B cell (primary cell): ENCODE data around the gene EMP2. TPM values are rescaled to one million over a fixed set of nuclear protein-coding genes. Genes with fewer than 3 reads are reported as not detected.

Experiments used
- ATAC-seq: fragments of 200-7000 bp; cut with Tn5 transposase; one replicate; pipeline ENCODE4 v1.10.0; 2021; ENCODE audit warnings: low read depth, mild to moderate bottlenecking, moderate number of reproducible peaks, moderate library complexity
- CTCF ChIA-PET: fragments of 350-600 bp; sonication (Branson Sonifier 250); formaldehyde crosslinking; loops from one replicate; lab custom pipeline; 2021; ENCODE audit warnings: antibody characterized with exemption, inconsistent platforms; lab: Charles Lee
- POLR2A ChIA-PET: fragments of 350-600 bp; sonication (Branson Sonifier 250); formaldehyde crosslinking; loops from one replicate; lab custom pipeline; 2021; ENCODE audit warnings: antibody characterized with exemption; lab: Charles Lee
- DNase-seq: peaks from one replicate; pipeline ENCODE4 v3.0.0; 2013
- H2AFZ ChIP-seq: 2 replicates; pipeline ENCODE4 v1.6.1; 2012; ENCODE audit warnings: mild to moderate bottlenecking, low read depth, low read length; ENCODE audit not compliant: insufficient read depth, poor library complexity, severe bottlenecking
- H3K27ac ChIP-seq, 2 donors: 1 replicate in 1 of 2; 2 replicates in 1 of 2; pipeline ENCODE4 v1.5.1; 2012 to 2013; ENCODE audit warnings: low read length in 2 of 2, mild to moderate bottlenecking in 2 of 2, moderate library complexity in 1 of 2
- H3K27me3 ChIP-seq, 4 experiments: fragments of 200-600 bp in 1 of 4; sonication (generic) in 1 of 4; replicated peaks in 1 of 4; 1 replicate in 2 of 4; 2 replicates in 2 of 4; pipeline versions ENCODE4 v1.6.1 to v1.7.0; 2013 to 2016; ENCODE audit warnings: low read length in 3 of 4, mild to moderate bottlenecking in 2 of 4, mixed read lengths in 1 of 4, moderate library complexity in 1 of 4; ENCODE audit not compliant: insufficient read depth in 4 of 4, control insufficient read depth in 3 of 4; ENCODE audit errors: control extremely low read depth in 1 of 4
- H3K36me3 ChIP-seq, 2 experiments: replicated peaks in 1 of 2; 1 replicate in 1 of 2; 2 replicates in 1 of 2; pipeline versions ENCODE4 v1.6.1 to v1.7.1; 2013; ENCODE audit warnings: low read length in 1 of 2; ENCODE audit not compliant: insufficient read depth in 2 of 2, control insufficient read depth in 1 of 2; ENCODE audit errors: control extremely low read depth in 1 of 2, extremely low read depth in 1 of 2
- H3K4me1 ChIP-seq, 2 donors: fragments of 200-600 bp in 1 of 2; sonication (generic) in 1 of 2; 1 replicate in 1 of 2; 2 replicates in 1 of 2; pipeline versions ENCODE4 v1.5.1 to v1.6.1; 2013 to 2017; ENCODE audit warnings: low read length in 2 of 2; ENCODE audit not compliant: control insufficient read depth in 2 of 2, insufficient read depth in 2 of 2
- H3K4me2 ChIP-seq: replicated peaks from 2 replicates; pipeline ENCODE3; 2012; ENCODE audit warnings: mild to moderate bottlenecking, low read depth, low read length; ENCODE audit not compliant: poor library complexity, severe bottlenecking
- H3K4me3 ChIP-seq, 5 experiments: fragments of 200-600 bp in 1 of 5; sonication (generic) in 1 of 5; 1 replicate in 3 of 5; 2 replicates in 2 of 5; pipeline versions ENCODE4 v1.5.1 to v1.7.0; 2011 to 2016; ENCODE audit warnings: low read length in 4 of 5, mild to moderate bottlenecking in 4 of 5, low read depth in 2 of 5, control low read depth in 1 of 5, moderate library complexity in 1 of 5; ENCODE audit not compliant: insufficient read depth in 1 of 5; ENCODE audit errors: control extremely low read depth in 1 of 5, extremely low read depth in 1 of 5
- H3K79me2 ChIP-seq: fragments of 200-600 bp; sonication (generic); one replicate; pipeline ENCODE4 v1.6.0; 2016; ENCODE audit warnings: low read length; ENCODE audit not compliant: control insufficient read depth, insufficient read depth
- H3K9ac ChIP-seq: fragments of 200-600 bp; sonication (generic); 2 replicates; pipeline ENCODE4 v1.6.1; 2017; ENCODE audit warnings: mild to moderate bottlenecking, low read length, moderate library complexity
- H3K9me3 ChIP-seq, 3 donors: one replicate each; pipeline versions ENCODE4 v1.6.1 to v1.7.1; 2013; ENCODE audit warnings: low read length in 2 of 3; ENCODE audit not compliant: control insufficient read depth in 2 of 3, insufficient read depth in 1 of 3; ENCODE audit errors: control extremely low read depth in 1 of 3
- H4K20me1 ChIP-seq: 2 replicates; pipeline ENCODE4 v1.6.0; 2012; ENCODE audit warnings: mild to moderate bottlenecking, low read length; ENCODE audit not compliant: insufficient read depth, control insufficient read depth, poor library complexity, severe bottlenecking
- H3K27ac Mint-ChIP-seq: one replicate; pipeline ENCODE4 v1.8.0; 2021; ENCODE audit warnings: mixed read lengths
- H3K27me3 Mint-ChIP-seq: one replicate; pipeline ENCODE4 v1.8.0; 2021; ENCODE audit warnings: mixed read lengths
- H3K4me1 Mint-ChIP-seq: one replicate; pipeline ENCODE4 v1.8.0; 2021; ENCODE audit warnings: mixed read lengths
- H3K4me3 Mint-ChIP-seq: one replicate; pipeline ENCODE4 v1.8.0; 2021; ENCODE audit warnings: mixed read lengths
- H3K9me3 Mint-ChIP-seq: one replicate; pipeline ENCODE4 v1.8.0; 2022; ENCODE audit warnings: mixed read lengths; ENCODE audit not compliant: insufficient read depth
- CTCF ChIP-seq: fragments of 200-600 bp; IDR thresholded peaks from one replicate; pipeline ENCODE4 v1.8.0; 2022; ENCODE audit warnings: antibody characterized with exemption, mild to moderate bottlenecking
- EZH2 ChIP-seq: IDR thresholded peaks from 2 replicates; pipeline ENCODE4 v1.6.1; 2012; ENCODE audit warnings: borderline replicate concordance, low read depth, mild to moderate bottlenecking, moderate library complexity, low read length; ENCODE audit not compliant: insufficient read depth, poor library complexity, severe bottlenecking
- WGBS: methylation state at CpG from one replicate; pipeline ENCODE4 v1.1.5; 2013; ENCODE audit warnings: missing lambda C conversion rate; ENCODE audit not compliant: insufficient coverage; 5-methylcytosine and 5-hydroxymethylcytosine counted together
- intact Hi-C: fragments of 100-400 bp; cut with micrococcal nuclease; formaldehyde crosslinking; loops from one replicate; pipeline ENCODE4 v1.10.0; 2022
- polyA plus RNA-seq: library from polyadenylated mRNA; depleted of rRNA; stranded (reverse); fragments of >200 nt; gene quantifications from 2 replicates; pipeline ENCODE4 v1.2.3, GENCODE V29; 2012
- total RNA-seq, 2 donors: library from RNA; stranded (reverse); fragments of 120-200 nt in 1 of 2; gene quantifications; 1 replicate in 1 of 2; 2 replicates in 1 of 2; pipeline versions ENCODE4 v1.2.3 to v1.2.4, GENCODE V29; 2013 to 2022

EMP2 gene
- total and polyA plus RNA-seq, 2 donors (not counting 1 experiment from before 2014, with no cell fraction given), result 0.01 TPM; not detected in 1

GRCh38 chr16:10577305-10578202 lies 2.8 kb downstream of the EMP2 start:
- Histone ChIP-seq H3K4me2 (no peak overlapping the region), H3K27ac (no peak overlapping the region), H3K79me2 (no peaks in the 10 kb centered on the region), H3K27me3 (peaks cover 0 to 33% (median 16%) of the 10 kb centered on the region in 4 experiments), H4K20me1 (no peaks in the 10 kb centered on the region), H3K9me3 (peaks cover 0 to 5% (median 0%) of the 10 kb centered on the region in 3 donors), H2AFZ (no peak overlapping the region), H3K4me1 (peaks cover 14 to 20% of the 10 kb centered on the region in 2 donors), H3K36me3 (no peaks in the 10 kb centered on the region), H3K4me3 (no peak overlapping the region), H3K9ac (no peak overlapping the region)
- ChIA-PET CTCF (interaction anchor here (0.6 to 1.3 kb wide), 2 partner anchors 34 to 457 kb away, joined by 3 to 4 read pairs; no protein-coding TSS in a partner anchor), POLR2A (no interaction called here)
- DNase-seq, result no peak
- WGBS, result 86% methylated on average over 14 of the region's 17 CpGs
- Mint-ChIP-seq H3K4me1 (peaks cover 7% of the 10 kb centered on the region), H3K4me3 (no peak overlapping the region), H3K27me3 (peaks cover 41% of the 10 kb centered on the region), H3K27ac (no peak overlapping the region), H3K9me3 (no peaks in the 10 kb centered on the region)
- intact Hi-C loops, result no loop called here
- ATAC-seq, result no peak
- TF ChIP-seq CTCF (no peak), EZH2 (no peak)
